MG63 (cell line): ENCODE results near the gene CAPN5. TPM values are rescaled to one million over a fixed set of nuclear protein-coding genes. Genes with fewer than 3 reads are reported as not detected.

Source experiments
- DNase-seq: peaks from one replicate; pipeline ENCODE4 v3.0.0-alpha.2; 2020
- H3K27me3 ChIP-seq: fragments of 250-450 bp; sonication (Bioruptor Pico); 2 replicates; pipeline ENCODE4 v1.5.1; 2020; ENCODE audit warnings: mild to moderate bottlenecking, moderate library complexity
- H3K36me3 ChIP-seq: fragments of 250-450 bp; sonication (Bioruptor Pico); 2 replicates; pipeline ENCODE4 v1.5.1; 2020; ENCODE audit warnings: mild to moderate bottlenecking, moderate library complexity
- H3K4me3 ChIP-seq: fragments of 250-450 bp; sonication (Bioruptor Pico); 2 replicates; pipeline ENCODE4 v1.5.1; 2020; ENCODE audit warnings: mild to moderate bottlenecking, moderate library complexity
- H3K9me3 ChIP-seq: fragments of 250-450 bp; sonication (Bioruptor Pico); 2 replicates; pipeline ENCODE4 v1.5.1; 2020; ENCODE audit warnings: mild to moderate bottlenecking, moderate library complexity
- total RNA-seq: library from RNA; depleted of rRNA; stranded (reverse); fragments of >200 nt; shearing (Covaris generic); gene quantifications from 2 replicates; pipeline ENCODE4 v1.2.3, GENCODE V29; 2014; ENCODE audit warnings: low replicate concordance

CAPN5 gene
- total RNA-seq, 1 experiment from 2014 or later = 6.1 TPM

- H3K9me3 ChIP-seq = no peaks in the 10 kb centered on the region
- peak; percentile 38 for DNase-seq
- no peaks in the 10 kb centered on the region for H3K27me3 ChIP-seq
- H3K36me3 ChIP-seq = no peaks in the 10 kb centered on the region
- no peak overlapping the region for H3K4me3 ChIP-seq
These were observed 46.8 kb downstream of the CAPN5 start for GRCh38 chr11:77113382-77114088.

- Histone ChIP-seq H3K9me3 (no peaks in the 10 kb centered on the region), H3K36me3 (no peaks in the 10 kb centered on the region), H3K27me3 (no peaks in the 10 kb centered on the region), H3K4me3 (no peak overlapping the region)
- no peak for DNase-seq
These were observed 47.3 kb downstream of the CAPN5 start for GRCh38 chr11:77114089-77114463.

GRCh38 chr11:77115181-77115611 lies 48.4 kb downstream of the CAPN5 start:
- DNase-seq = no peak
- Histone ChIP-seq H3K4me3 (no peak overlapping the region), H3K36me3 (no peaks in the 10 kb centered on the region), H3K9me3 (no peaks in the 10 kb centered on the region), H3K27me3 (no peaks in the 10 kb centered on the region)

GRCh38 chr11:77115956-77116355 lies 49.2 kb downstream of the CAPN5 start:
- no peak overlapping the region for H3K4me3 ChIP-seq
- no peaks in the 10 kb centered on the region for H3K27me3 ChIP-seq
- H3K36me3 ChIP-seq = no peaks in the 10 kb centered on the region
- no peaks in the 10 kb centered on the region for H3K9me3 ChIP-seq
- DNase-seq = no peak

GRCh38 chr11:77117492-77117891 lies 50.7 kb downstream of the CAPN5 start:
- Histone ChIP-seq H3K9me3 (no peaks in the 10 kb centered on the region), H3K4me3 (no peak overlapping the region), H3K36me3 (no peaks in the 10 kb centered on the region), H3K27me3 (no peaks in the 10 kb centered on the region)
- DNase-seq = no peak

GRCh38 chr11:77118086-77118485 lies 51.3 kb downstream of the CAPN5 start:
- Histone ChIP-seq H3K4me3 (no peak overlapping the region), H3K36me3 (no peaks in the 10 kb centered on the region), H3K27me3 (no peaks in the 10 kb centered on the region), H3K9me3 (no peaks in the 10 kb centered on the region)
- DNase-seq = no peak

GRCh38 chr11:77118971-77119370 lies 52.2 kb downstream of the CAPN5 start:
- H3K9me3 ChIP-seq = no peaks in the 10 kb centered on the region
- H3K27me3 ChIP-seq = no peaks in the 10 kb centered on the region
- H3K4me3 ChIP-seq = no peak overlapping the region
- H3K36me3 ChIP-seq = no peaks in the 10 kb centered on the region
- DNase-seq = no peak

GRCh38 chr11:77119531-77119936 lies 52.8 kb downstream of the CAPN5 start:
- H3K27me3 ChIP-seq = no peaks in the 10 kb centered on the region
- no peaks in the 10 kb centered on the region for H3K9me3 ChIP-seq
- DNase-seq = no peak
- no peak overlapping the region for H3K4me3 ChIP-seq
- no peaks in the 10 kb centered on the region for H3K36me3 ChIP-seq

GRCh38 chr11:77120571-77120970 lies 53.8 kb downstream of the CAPN5 start:
- Histone ChIP-seq H3K27me3 (no peaks in the 10 kb centered on the region), H3K4me3 (no peak overlapping the region), H3K9me3 (no peaks in the 10 kb centered on the region), H3K36me3 (no peaks in the 10 kb centered on the region)
- DNase-seq = no peak

- no peaks in the 10 kb centered on the region for H3K36me3 ChIP-seq
- no peaks in the 10 kb centered on the region for H3K9me3 ChIP-seq
- H3K27me3 ChIP-seq = no peaks in the 10 kb centered on the region
- DNase-seq = no peak
- H3K4me3 ChIP-seq = no peak overlapping the region
These were observed 54.4 kb downstream of the CAPN5 start for GRCh38 chr11:77121096-77121640.

GRCh38 chr11:77121876-77122575 lies 55.3 kb downstream of the CAPN5 start:
- Histone ChIP-seq H3K4me3 (no peak overlapping the region), H3K27me3 (no peaks in the 10 kb centered on the region), H3K36me3 (no peaks in the 10 kb centered on the region), H3K9me3 (no peaks in the 10 kb centered on the region)
- DNase-seq = no peak

GRCh38 chr11:77122576-77123212 lies 55.9 kb downstream of the CAPN5 start:
- DNase-seq = no peak
- H3K9me3 ChIP-seq = no peaks in the 10 kb centered on the region
- H3K27me3 ChIP-seq = no peaks in the 10 kb centered on the region
- H3K36me3 ChIP-seq = no peaks in the 10 kb centered on the region
- H3K4me3 ChIP-seq = no peak overlapping the region

- Histone ChIP-seq H3K9me3 (no peaks in the 10 kb centered on the region), H3K4me3 (no peak overlapping the region), H3K27me3 (no peaks in the 10 kb centered on the region), H3K36me3 (no peaks in the 10 kb centered on the region)
- DNase-seq = no peak
These were observed 56.8 kb downstream of the CAPN5 start for GRCh38 chr11:77123591-77123990.

- H3K36me3 ChIP-seq = no peaks in the 10 kb centered on the region
- H3K9me3 ChIP-seq = no peaks in the 10 kb centered on the region
- no peak for DNase-seq
- no peak overlapping the region for H3K4me3 ChIP-seq
- no peaks in the 10 kb centered on the region for H3K27me3 ChIP-seq
These were observed 57.3 kb downstream of the CAPN5 start for GRCh38 chr11:77124041-77124440.

GRCh38 chr11:77124488-77124887 lies 57.7 kb downstream of the CAPN5 start:
- DNase-seq = no peak
- H3K4me3 ChIP-seq = no peak overlapping the region
- no peaks in the 10 kb centered on the region for H3K9me3 ChIP-seq
- no peaks in the 10 kb centered on the region for H3K27me3 ChIP-seq
- H3K36me3 ChIP-seq = no peaks in the 10 kb centered on the region

GRCh38 chr11:77125191-77125590 lies 58.4 kb downstream of the CAPN5 start:
- no peaks in the 10 kb centered on the region for H3K27me3 ChIP-seq
- no peaks in the 10 kb centered on the region for H3K36me3 ChIP-seq

GRCh38 chr11:77125695-77126094 lies 58.9 kb downstream of the CAPN5 start:
- DNase-seq = no peak
- Histone ChIP-seq H3K9me3 (no peaks in the 10 kb centered on the region), H3K36me3 (no peaks in the 10 kb centered on the region), H3K4me3 (no peak overlapping the region), H3K27me3 (no peaks in the 10 kb centered on the region)

More at GRCh38 chr11:77125191-77125590, 58.4 kb downstream of the CAPN5 start:
- Histone ChIP-seq H3K4me3 (no peak overlapping the region), H3K9me3 (no peaks in the 10 kb centered on the region)
- DNase-seq = no peak
